Measurements from ENCODE around the gene RYK.
A peak's percentile ranks its signal among the peaks of the same experiment; 100 is the strongest.
"Not testable (repeated sequence)": the region's sequence is repeated elsewhere in the genome, so short reads cannot be mapped to it uniquely, and the experiment has no call there.

RYK gene

DNA sequence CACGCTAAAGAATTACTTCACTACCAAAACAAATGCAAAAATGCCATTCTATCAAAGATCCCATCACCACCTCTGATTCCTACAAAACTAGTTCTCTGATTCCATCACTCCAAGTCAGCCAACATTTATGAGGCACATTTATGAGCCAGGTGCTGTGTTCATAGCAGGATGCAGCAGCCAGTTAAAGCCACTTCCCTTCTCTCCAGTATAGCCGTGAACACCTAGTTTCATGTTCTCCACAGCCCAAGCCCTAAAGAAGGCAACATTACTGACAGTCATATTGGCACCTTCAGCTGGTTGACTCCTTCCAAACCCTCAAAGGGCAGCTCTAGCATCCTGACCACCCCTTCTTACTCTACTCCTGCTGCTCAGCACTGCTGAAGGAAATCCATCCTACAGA, 36.4 kb downstream of the RYK start:
- DNase-seq: no peak

DNA sequence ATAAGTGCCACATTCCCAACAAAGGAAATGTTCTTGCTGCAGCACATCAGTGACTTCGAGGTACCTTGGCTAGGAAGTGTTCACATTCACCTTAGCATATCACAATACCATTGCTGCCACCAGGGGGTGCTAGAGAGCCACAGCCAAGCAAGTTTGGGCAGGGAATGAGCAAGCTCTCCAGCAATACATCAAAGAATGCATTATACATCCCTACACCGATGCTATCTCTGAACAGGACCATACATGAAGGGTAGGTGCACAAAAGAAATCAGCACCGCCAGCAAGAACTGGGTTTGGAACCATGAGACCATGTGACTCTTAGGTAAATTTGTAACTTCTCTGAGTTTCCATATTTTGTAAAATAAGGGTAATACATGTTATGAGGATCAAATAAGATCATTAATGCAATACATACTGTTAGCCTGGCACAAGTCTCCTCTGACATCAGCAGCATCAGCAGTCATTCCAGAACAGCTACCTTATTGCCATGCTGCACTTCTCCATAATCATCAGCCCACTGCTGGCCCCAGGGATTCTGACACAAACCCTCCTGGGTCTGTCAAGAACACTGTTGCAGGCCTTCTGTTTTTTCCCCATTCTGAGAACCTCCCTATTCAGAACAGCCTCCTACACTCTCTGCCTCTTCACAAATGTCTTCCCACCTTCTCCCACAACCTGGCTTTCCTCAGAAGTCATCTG, 37.5 kb downstream of the RYK start:
- DNase-seq: peak; percentile 60

DNA sequence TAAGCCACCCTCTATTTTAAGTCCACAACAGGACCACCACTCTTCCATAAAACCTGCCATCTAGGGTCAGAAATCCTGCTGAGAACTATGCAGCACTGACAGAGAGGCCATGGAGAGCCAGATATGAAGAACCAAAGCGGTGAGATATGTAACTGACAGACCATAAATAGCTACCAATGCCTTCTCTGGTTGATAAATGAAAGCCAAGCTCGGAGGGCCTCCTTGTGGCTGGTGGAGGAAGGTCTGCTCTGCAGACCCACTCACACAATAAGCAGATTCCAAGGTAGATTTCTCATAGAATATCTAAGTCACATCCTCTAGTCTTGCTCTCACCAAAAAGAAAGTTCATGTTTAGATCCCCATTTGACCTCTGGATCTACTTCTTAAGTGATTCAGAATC, 38.9 kb downstream of the RYK start:
- DNase-seq: peak; percentile 26

DNA sequence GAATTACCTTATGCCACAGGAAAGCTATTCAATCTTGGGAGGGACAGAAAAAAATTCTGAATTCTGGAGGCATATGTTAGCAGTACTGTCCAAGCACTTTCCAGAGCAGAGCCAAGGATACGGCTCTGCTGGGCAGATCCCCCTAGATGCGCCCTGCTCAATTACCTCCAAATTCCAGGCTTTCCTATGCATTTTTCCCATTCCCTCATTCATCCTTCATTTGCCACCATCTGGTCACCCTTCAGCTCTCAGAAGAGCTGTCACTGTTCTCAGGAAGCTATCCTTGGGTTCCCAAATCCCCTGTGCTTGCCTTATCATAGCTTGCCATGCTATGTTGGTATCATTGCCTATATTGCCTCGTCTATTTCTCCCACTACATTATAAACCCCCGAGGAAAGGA, 45.2 kb downstream of the RYK start:
- no peak for DNase-seq

DNA sequence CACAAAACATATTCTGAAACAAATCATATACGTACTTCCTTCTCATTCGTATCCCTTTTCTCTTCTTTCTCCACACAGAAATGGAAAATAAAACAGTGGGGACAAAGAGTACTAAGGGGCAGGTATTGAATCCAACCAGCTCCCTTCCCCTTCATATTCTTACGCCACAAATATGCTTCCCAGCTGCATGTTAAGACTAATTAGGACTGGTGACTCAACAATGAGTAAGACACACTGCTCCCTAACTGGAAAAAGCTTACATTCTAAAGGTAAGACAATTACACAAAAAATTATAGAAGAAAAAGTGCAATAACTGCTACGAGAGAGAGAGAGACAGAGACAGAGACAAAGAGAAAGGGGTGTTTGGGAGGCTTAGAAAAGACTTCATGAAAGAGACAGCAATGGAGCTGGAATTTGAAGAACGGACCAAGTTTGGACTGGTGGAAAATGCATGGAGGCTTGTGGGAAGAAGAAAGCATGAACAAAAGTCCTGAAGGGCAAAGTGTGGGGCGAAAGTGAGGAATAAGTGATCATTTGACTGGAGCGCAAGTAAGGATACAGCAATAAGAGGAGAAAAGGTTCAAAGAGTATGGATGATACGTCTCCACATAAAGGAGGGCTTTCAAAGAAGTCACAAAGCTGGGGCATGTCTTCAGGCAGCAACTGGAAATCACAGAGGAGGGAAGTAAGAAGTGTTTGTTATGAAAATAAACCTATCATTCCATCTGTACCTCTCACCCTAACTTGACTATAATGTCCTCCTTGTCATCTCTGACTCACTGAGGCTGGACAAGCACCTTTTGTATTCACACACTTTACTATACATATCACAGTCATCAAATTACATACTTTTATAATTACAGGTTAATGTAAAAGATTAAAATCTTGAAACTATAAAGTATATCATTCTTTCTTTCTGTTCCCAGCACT, 49.2 kb downstream of the RYK start:
- DNase-seq: no peak

DNA sequence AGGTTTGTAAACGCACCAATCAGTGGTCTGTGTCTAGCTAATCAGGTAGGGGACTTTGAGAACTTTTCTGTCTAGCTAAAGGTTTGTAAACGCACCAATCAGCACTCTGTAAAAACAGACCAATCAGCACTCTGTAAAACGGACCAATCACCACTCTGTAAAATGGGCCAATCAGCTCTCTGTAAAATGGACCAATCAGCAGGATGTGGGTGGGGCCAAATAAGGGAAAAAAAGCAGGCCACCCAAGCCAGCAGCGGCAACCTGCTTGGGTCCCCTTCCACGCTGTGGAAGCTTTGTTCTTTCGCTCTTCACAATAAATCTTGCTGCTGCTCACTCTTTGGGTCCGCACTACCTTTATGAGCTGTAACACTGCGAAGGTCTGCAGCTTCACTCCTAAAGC, 50.8 kb downstream of the RYK start:
- not testable (repeated sequence) for DNase-seq

DNA sequence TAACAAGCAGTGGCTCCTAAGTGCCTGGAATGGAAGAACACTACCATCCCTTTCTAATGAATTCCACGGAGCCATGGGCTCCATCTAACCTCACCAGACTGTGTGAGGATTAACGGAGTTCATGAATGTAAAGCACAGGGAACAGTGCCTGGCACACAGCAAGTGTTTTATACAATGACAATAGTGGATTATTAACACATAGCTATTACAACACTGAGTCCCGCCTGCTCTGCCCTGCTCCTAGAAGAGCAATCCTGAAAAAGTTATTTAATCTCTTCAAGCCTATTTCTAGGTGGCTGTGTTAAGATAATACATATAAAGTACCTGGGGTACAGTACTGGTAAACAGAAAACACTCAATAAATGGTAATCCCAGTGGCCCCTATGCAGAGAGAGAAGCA, 51.4 kb downstream of the RYK start:
- no peak for DNase-seq

DNA sequence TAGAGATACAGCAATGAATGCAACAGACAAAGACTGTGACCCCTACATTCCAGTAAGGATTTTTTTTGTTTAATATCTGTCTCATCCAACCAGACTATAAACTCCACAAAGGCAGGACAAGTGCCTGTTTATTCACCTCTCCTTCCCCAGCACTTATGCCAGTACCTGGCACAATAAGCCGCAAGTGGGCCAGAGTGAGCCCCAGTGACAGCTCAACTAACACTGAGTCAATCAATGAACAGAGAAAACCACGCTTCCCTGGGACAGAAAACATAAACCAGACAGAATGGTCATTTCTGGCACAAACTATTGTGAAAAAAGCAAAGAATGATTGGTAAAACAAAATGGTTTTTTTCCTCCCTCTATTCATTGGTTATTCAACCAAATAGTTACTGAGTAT, 52.2 kb downstream of the RYK start:
- no peak for DNase-seq

DNA sequence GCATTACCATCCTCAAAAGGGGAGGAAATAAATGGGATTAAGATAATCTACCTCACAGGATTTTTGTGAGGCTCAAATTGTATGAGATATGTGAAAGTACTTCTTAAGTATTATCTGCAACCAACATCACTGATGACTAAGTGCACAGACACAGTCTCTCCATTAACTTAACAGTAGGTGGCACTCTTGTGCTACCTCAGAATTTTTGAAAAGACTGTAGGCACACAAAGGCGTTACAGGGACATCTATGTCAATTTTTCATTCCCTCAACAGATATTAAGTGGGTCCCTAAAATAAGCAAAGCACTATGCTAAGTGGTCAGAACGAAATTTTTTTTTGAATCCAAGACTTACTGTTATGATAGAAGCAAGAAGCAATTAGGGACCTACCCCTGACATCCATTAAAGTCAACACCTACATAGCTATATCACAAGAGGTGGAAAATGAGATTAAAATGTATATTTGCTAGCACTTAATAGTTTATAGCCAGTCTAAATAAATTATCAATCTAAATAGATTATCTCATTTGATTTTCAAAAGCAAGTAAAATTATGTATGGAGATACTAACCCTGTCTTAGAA, 52.9 kb downstream of the RYK start:
- DNase-seq: peak; percentile 51

DNA sequence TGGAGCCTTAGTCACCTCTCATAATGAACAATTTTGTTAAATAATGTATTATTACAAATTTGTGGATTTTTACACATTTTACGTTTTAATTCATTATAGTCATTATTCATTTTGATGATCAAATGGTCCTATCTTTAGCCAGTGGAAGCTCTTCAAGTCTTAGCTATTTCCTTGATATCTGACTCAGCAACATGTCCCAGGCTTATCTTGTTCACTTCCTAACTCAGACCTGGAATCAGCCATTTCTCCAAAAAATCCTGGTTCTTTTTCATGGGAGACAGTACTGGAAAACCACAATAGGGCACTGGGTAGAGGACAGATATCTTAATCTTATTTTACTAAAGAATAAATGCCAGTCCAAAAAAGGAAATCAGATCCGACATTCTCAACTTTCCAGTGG, 56.4 kb downstream of the RYK start:
- no peak for DNase-seq

DNA sequence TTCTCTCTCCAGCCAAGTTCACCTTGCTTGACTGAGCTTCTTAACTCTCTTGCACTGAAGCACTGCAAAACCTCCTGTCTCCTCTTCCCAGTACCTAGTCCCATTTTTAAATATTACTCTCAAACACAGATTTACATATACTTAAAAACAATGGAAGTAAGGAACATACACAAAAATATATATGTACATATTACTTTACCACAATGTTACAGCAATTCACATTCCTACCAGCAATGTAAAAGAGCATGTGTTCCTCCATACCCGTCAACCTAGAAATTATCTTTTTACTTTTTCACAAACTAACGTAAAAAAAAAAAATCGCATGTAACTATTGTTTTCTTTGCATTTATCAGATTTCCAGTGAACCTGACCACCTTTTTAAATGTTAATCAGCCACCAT, 60.4 kb downstream of the RYK start:
- no peak for DNase-seq

DNA sequence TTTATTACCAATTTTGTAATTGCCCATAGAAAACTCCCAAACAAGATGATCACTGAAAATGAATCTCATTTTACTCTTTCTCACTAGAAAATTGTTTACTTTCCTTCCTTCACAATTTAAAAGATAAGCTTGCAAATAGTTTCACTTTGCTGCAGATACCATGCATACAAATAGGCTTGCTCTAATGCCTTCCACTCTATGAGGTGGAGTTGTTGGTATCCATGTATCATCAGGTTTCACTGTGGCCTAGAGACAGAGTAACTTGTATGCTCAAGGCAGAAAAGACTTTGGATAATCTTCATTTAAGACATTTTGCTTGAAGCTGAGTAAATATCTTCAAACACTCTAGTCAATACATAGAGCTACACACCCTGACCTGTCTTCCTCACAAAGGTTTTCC, 60.8 kb downstream of the RYK start:
- no peak for DNase-seq

DNA sequence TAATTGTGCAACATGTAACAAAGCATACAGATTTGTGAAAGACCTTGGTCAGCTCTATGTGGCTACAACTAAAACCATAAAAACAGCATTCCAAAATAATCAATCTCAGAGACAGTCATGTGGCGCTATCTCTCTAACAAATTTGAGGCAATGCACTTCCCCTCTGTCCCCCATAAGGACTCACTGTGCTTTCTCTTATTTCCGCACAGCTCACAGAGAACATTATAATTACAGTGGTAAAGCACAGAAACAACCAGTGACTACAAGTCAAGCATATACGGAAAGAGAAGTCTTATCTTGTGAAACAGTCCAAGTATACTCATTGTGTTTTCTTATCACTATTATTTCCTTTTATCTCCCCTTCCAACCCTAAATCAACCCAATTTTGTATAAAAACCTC, 64.3 kb downstream of the RYK start:
- DNase-seq: peak; percentile 9

DNA sequence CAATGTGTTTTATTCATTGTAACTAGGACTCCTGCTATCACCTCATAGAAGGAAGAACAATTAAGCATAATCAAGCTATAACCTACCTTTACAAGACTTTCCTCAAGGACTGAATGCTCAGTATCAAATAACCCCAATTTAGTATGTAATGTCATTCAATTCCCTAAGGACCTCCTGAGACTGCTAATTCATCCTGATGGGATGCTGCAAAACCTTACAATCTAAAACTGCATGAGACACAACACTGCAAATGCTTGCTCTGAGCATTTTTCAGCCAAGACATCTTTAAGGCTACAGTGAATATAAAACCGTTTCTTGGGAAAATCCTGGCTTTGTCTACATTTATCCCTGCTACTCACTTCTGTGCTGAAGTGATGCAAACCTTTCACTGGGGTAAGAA, 69.9 kb downstream of the RYK start:
- no peak for DNase-seq

DNA sequence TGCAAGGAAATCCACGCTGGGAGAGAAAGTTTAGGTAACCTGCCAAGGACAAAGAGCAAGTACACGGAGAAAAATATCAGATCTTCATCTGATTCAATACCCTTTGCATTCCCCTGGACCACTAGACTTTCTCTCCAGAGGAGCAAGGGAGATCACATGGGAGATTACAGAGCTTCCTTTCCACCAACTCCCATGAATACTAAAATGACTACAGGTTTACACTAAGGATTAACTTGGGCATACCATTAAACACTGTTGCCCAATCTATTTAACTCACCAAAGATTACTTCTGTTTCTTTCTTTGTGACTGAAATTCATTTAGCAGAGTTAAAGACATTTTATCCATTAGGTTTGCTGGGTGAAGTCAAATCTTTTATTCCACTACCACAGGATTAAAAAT, 71.2 kb downstream of the RYK start:
- no peak for DNase-seq

DNA sequence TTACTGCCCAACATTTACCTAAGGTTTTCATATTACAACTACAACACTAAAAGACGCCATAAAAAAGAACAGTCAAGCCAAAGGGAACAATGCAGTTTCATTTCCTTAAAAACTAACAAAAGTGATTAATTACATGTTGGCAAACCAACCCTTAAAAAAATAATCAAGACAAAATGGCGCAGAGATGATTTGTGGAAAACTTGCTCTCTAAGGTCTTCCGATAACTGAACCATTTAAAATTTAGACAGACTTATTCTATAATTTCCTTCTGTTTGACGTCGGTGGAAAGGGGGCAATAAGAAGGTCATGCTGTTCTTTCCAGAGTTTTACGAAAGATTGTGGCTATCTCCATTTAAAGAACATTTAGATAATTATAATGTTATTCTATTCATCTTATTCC, 87.6 kb downstream of the RYK start:
- DNase-seq: peak; percentile 4

DNA sequence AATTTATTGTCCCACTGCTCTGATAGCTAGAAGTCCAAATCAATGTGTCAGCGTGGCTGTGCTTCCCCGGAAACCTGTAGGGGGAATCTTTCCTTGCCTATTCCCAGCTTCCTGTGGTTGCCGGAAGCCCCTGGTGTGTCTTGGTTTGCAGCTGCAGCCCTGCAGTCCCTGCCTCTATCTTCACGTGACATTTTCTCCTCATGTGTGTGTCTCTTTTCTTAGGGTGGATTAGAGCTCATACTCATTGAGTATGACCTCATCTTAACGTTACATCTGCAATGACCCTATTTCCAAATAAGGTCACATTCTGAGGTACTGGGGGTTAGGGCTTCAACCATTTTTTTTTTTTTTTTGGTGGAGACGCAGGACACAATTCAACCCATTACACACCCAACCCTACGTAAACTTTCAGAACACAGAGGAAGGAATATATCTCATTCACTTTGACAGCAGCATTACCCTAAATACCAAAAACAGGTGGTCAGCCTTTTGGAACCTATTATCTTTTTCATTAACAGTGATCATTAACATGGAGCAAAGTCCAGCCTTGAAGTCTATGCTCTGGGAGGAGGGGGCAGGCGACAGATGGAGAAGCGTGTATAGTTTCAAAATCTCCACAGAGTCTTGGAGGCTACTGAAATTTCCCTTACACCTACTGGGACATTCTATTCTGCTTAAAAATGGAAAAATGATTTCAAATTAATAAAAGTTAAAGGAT, 88.6 kb downstream of the RYK start:
- no peak for DNase-seq

DNA sequence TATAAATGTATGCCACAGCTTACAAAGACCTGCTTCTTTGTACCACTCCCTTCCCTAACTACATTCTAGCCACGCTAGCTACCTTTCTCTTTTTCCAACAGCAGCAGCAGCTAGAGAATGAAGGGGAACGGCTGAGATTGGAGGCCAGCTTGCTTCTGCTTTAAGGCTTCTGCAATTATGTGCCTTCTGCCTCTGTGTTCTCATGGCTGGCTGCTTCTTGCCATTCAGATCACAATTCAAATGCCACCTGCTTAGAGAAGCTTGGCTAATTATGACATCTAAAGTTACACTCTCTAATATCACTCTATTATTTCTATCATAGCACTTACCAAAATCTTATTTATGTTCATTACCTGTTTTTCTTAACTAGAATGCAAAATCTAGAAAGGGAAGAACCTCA, 95.2 kb downstream of the RYK start:
- DNase-seq: no peak

DNA sequence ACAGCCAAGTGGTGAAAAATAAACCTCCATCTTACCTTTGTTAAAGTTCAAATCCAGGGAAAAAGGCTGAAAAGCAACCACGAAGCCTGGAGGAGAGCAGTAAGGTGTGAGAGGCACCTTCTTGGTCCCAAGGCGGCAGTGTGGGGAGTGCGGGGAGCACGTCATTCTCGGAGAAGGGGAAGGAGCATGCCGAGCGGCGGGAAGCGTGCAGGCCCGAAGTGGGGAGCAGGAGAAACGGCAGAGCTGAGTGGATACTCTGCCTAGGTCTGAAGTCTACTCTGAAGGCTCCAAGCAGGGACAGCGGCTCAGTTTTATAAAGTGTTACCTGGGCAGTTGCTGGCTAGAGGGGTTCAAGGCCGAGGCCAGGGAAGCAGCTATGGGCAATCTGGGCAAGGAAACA, 96.9 kb downstream of the RYK start:
- DNase-seq: no peak

DNA sequence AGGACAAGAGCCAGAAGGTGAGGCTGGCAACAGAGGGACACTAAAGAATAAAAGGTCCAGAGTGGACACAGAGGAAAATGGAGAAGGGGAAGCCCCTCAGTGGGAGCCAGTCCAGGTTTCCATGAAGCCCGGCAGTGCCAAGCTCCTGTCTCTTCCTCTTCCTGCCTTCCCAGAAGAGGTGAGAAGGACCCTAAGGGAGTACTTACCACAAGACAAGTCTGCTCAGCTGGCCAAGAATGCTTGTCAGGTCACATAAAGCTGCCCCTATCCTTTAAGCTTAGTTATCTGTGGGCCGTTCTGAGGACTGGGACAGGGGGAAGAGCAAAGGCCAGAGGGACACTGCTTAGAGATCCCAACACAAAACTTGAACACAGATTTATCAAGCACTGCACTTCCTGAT, 100.2 kb downstream of the RYK start:
- DNase-seq: no peak

DNA sequence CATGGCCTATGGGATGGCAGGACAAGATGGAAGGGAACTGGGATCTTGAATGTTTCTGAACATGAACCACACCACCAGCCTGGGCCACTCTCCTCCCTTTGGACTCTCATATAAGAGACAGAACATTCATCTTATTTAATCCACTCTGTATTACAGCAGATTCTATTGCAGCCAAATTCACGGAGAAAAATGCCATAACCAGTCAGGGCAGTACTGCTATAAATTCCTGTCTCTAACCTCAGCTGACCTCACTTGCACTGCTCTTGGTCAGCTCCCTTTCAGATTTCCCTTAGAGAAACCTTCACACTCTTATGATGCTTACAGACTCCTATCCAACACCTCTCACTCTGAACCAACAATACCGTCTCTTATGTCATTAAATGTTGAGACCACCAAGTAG, 101.4 kb downstream of the RYK start:
- DNase-seq: no peak

DNA sequence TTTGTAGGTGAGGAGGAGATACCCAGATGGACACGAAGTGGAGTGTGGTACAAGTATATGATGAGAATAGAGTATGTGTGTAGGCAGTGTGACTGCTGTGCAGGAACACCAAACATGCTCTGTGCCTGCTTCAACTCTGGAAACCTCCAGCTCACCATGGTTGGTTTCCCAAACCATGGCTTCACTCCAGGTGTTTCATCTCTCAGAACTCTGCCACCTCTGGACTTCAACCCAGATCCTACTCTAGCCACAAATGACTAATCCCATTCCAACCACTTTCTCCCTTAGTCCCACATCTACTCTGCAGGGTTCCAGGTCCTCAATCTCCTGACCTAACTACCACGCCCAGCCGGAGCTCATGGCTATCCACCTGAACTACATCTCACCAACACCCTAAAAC, 102.1 kb downstream of the RYK start:
- no peak for DNase-seq

DNA sequence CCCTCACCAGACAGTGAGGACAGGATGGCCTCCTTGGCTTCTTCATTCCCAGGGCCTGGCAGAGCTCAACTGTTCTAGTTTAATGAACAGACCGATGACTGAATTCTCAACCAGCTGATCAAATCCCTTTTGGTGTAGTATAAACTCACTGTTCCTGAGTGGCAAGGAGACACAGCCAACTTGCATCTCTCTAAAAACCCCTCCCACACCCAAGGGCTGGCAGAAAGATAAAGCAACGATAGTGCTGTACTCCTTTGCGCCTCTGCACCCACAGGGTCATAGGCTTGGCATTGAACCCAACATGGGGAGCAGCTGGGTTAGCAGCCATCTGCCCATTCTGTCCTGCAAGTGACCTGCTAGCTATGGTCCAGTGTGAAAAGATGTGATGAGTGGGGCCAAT, 103.2 kb downstream of the RYK start:
- no peak for DNase-seq

DNA sequence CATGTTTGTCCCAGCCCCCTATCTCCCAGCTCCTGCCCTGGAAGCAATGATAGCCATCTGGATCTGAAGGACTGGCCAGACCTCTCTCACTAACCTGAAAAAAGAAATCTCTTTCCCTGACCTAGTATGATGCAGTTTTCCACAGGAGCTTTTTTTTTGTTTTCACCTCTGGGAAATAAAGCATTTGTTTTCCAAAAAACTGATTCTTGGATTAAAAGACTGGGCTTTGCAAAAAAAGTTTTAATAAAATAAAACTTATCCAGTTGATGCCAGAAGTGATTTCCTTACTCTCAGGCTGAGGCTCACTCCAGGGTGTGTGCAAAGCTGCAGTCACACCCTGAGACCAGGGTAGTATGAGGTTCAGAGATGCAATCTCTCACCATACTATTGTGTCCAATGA, 104.0 kb downstream of the RYK start:
- DNase-seq: no peak

Data from inflammatory macrophage treated with lipopolysaccharide for 4 hours (primary cell).